Endothelial cell of umbilical vein (primary cell): Measurements from ENCODE around the gene SLC5A10. TPM values are rescaled to one million over a fixed set of nuclear protein-coding genes. Genes with fewer than 3 reads are reported as not detected.

Experiments used
- BruUV-seq: library from RNA; stranded (reverse); fragments of 400-500 nt; replicated peaks from 2 replicates; lab custom pipeline; 2021; lab: Mats Ljungman, UMichigan
- CTCF ChIA-PET: fragments of 300-600, 350-600 bp; sonication (Branson Sonifier 250); formaldehyde crosslinking; loops from one replicate; lab custom pipeline; 2021; ENCODE audit warnings: antibody characterized with exemption, inconsistent platforms; lab: Charles Lee
- POLR2A ChIA-PET: fragments of 300-600, 350-600 bp; sonication (Branson Sonifier 250); formaldehyde crosslinking; loops from one replicate; lab custom pipeline; 2021; ENCODE audit warnings: antibody characterized with exemption, inconsistent platforms; lab: Charles Lee
- DNase-seq: peaks from one replicate; pipeline ENCODE4 v3.0.0-alpha.2; 2011; ENCODE audit warnings: low read depth, low spot score
- FAIRE-seq: peaks from 2 replicates; lab custom pipeline; 2011; peaks lifted over from hg19 to GRCh38; lab: Jason Lieb, UNC
- H2AFZ ChIP-seq: 2 replicates; pipeline ENCODE4 v1.6.0; 2012; ENCODE audit warnings: low read depth, low read length, control low read depth, inconsistent platforms
- H3K27ac ChIP-seq: 2 replicates; pipeline ENCODE4 v1.5.1; 2011; ENCODE audit warnings: low read depth, mild to moderate bottlenecking, control low read depth, low read length, moderate library complexity; ENCODE audit not compliant: insufficient read depth
- H3K27me3 ChIP-seq, 2 experiments: 2 replicates each; pipeline versions ENCODE4 v1.6.0 to v1.6.1; 2011; ENCODE audit warnings: low read length in 2 of 2, mixed read lengths in 1 of 2; ENCODE audit not compliant: control insufficient read depth in 2 of 2, insufficient read depth in 2 of 2
- H3K36me3 ChIP-seq, 2 experiments: 2 replicates in 1 of 2; 3 replicates in 1 of 2; pipeline ENCODE4 v1.5.1; 2011; ENCODE audit warnings: low read length in 2 of 2, mild to moderate bottlenecking in 1 of 2, moderate library complexity in 1 of 2; ENCODE audit not compliant: control insufficient read depth in 2 of 2, insufficient read depth in 2 of 2; ENCODE audit errors: extremely low read depth in 1 of 2
- H3K4me1 ChIP-seq: 3 replicates; pipeline ENCODE4 v1.5.1; 2011; ENCODE audit warnings: mild to moderate bottlenecking, low read length; ENCODE audit not compliant: control insufficient read depth, insufficient read depth; ENCODE audit errors: extremely low read depth
- H3K4me2 ChIP-seq: 2 replicates; pipeline ENCODE4 v1.6.1; 2011; ENCODE audit warnings: low read length, control low read depth, mixed read lengths; ENCODE audit not compliant: insufficient read depth
- H3K4me3 ChIP-seq, 3 experiments: fragments of 200-600 bp in 1 of 3; sonication (generic), shearing (Covaris generic) in 1 of 3; replicated peaks in 1 of 3; 2 replicates each; pipeline ENCODE4 v1.5.1; 2011 to 2016; ENCODE audit warnings: control low read depth in 3 of 3, low read length in 3 of 3, mild to moderate bottlenecking in 2 of 3, inconsistent platforms in 1 of 3, low read depth in 1 of 3, moderate library complexity in 1 of 3; ENCODE audit not compliant: insufficient read depth in 1 of 3
- H3K79me2 ChIP-seq: 2 replicates; pipeline ENCODE4 v1.6.0; 2012; ENCODE audit warnings: low read length, inconsistent platforms; ENCODE audit not compliant: control insufficient read depth, insufficient read depth
- H3K9ac ChIP-seq: replicated peaks from 2 replicates; pipeline ENCODE3; 2011; ENCODE audit warnings: low read length, control low read depth; ENCODE audit not compliant: insufficient read depth; ENCODE audit errors: extremely low read depth
- H3K9me1 ChIP-seq: replicated peaks from 3 replicates; pipeline ENCODE4 v1.6.0; 2011; ENCODE audit warnings: mild to moderate bottlenecking, low read length; ENCODE audit not compliant: control insufficient read depth, insufficient read depth; ENCODE audit errors: extremely low read depth
- H3K9me3 ChIP-seq: replicated peaks from 2 replicates; pipeline ENCODE4 v1.5.1; 2012; ENCODE audit warnings: low read length, inconsistent platforms; ENCODE audit not compliant: control insufficient read depth, insufficient read depth
- H4K20me1 ChIP-seq: replicated peaks from 2 replicates; pipeline ENCODE3; 2011; ENCODE audit warnings: mild to moderate bottlenecking, low read length; ENCODE audit not compliant: control insufficient read depth, insufficient read depth; ENCODE audit errors: extremely low read depth
- CTCF ChIP-seq, 2 donors: IDR thresholded peaks; 1 replicate in 1 of 2; 2 replicates in 1 of 2; pipeline ENCODE4 v1.5.1; 2011; ENCODE audit warnings: low read length in 2 of 2, mild to moderate bottlenecking in 2 of 2, moderate library complexity in 2 of 2, control low read depth in 1 of 2, inconsistent platforms in 1 of 2, low read depth in 1 of 2; ENCODE audit not compliant: insufficient read depth in 1 of 2; ENCODE audit errors: extremely low read depth in 1 of 2
- EZH2 ChIP-seq: IDR thresholded peaks from 2 replicates; pipeline ENCODE4 v1.6.1; 2012; ENCODE audit warnings: borderline replicate concordance, low read depth, mild to moderate bottlenecking, moderate library complexity, low read length, inconsistent platforms; ENCODE audit not compliant: severe bottlenecking
- FOS ChIP-seq: IDR thresholded peaks from 2 replicates; pipeline ENCODE4 v1.6.1; 2011; ENCODE audit warnings: mild to moderate bottlenecking, low read length, moderate library complexity, borderline replicate concordance; ENCODE audit not compliant: insufficient read depth
- GATA2 ChIP-seq: IDR thresholded peaks from 2 replicates; pipeline ENCODE4 v1.7.0; 2011; ENCODE audit warnings: low read depth, mild to moderate bottlenecking, moderate library complexity, mixed read lengths, low read length; ENCODE audit not compliant: insufficient read length, insufficient read depth
- JUN ChIP-seq: IDR thresholded peaks from 2 replicates; pipeline ENCODE4 v1.6.1; 2011; ENCODE audit warnings: borderline replicate concordance, low read depth; ENCODE audit not compliant: insufficient read length, insufficient read depth
- MAX ChIP-seq: IDR thresholded peaks from 2 replicates; pipeline ENCODE4 v1.6.1; 2011; ENCODE audit not compliant: insufficient read depth, insufficient read length
- MYC ChIP-seq: IDR thresholded peaks from one replicate; pipeline ENCODE4 v1.6.1; 2011; ENCODE audit warnings: mild to moderate bottlenecking, low read depth, low read length
- POLR2A ChIP-seq: IDR thresholded peaks from 2 replicates; pipeline ENCODE4 v1.6.1; 2012; ENCODE audit warnings: low read depth, mild to moderate bottlenecking, control low read depth, low read length
- POLR2AphosphoS5 ChIP-seq: IDR thresholded peaks from 2 replicates; pipeline ENCODE4 v1.6.1; 2012; ENCODE audit warnings: low read depth, mild to moderate bottlenecking, control low read depth, low read length, moderate library complexity; ENCODE audit not compliant: insufficient read depth
- dilution Hi-C: fragments of 300-500 bp; cut with MboI; formaldehyde crosslinking; loops from one replicate; pipeline ENCODE4 v1.15.0; 2019; ENCODE audit warnings: low sequenced_read_pairs; ENCODE audit not compliant: extremely low pct_ligation_motif_present
- intact Hi-C: fragments of 100-400 bp; cut with micrococcal nuclease; formaldehyde crosslinking; loops from one replicate; pipeline ENCODE4 v1.10.0; 2022
- polyA plus RNA-seq, 4 experiments: library from polyadenylated mRNA; depleted of rRNA in 3 of 4; stranded (reverse) in 3 of 4; unstranded in 1 of 4; fragments of >200 nt; gene quantifications; 2 replicates each; pipeline versions ENCODE4 v1.2.1 to v1.2.3, GENCODE V29; 2011 to 2012; ENCODE audit warnings: missing spikeins in 1 of 4
- total RNA-seq: library from RNA; stranded (reverse); gene quantifications from 2 replicates; pipeline ENCODE4 v1.2.3, GENCODE V29; 2021

The SLC5A10 gene
- total and polyA plus RNA-seq, 2 donors (not counting 3 experiments of a cell fraction or from before 2014, with no cell fraction given), result not detected

GRCh38 chr17:19005137-19005773 lies 53.3 kb downstream of the SLC5A10 start:
- BruUV-seq, result TSS peak; percentile 99
- Histone ChIP-seq H3K27ac (peak overlapping the region; percentile 39), H3K4me1 (peaks cover 24% of the 10 kb centered on the region), H2AFZ (no peak overlapping the region), H3K36me3 (no peaks in the 10 kb centered on the region), H3K9me3 (no peaks in the 10 kb centered on the region), H4K20me1 (no peaks in the 10 kb centered on the region), H3K4me2 (no peak overlapping the region), H3K27me3 (no peaks in the 10 kb centered on the region), H3K9ac (peak overlapping the region; percentile 93), H3K4me3 (no peak overlapping the region), H3K79me2 (peaks cover 33% of the 10 kb centered on the region), H3K9me1 (no peaks in the 10 kb centered on the region)
- ChIA-PET POLR2A (no interaction called here), CTCF (interaction anchor here (0.9 to 4.6 kb wide), 2 partner anchors 44 to 45 kb away, joined by 3 to 35 read pairs; no protein-coding TSS in a partner anchor)
- dilution Hi-C loops (no loop called here), intact Hi-C loops (loop anchor here (2.0 kb wide), 1 partner anchor 44 kb away; no protein-coding TSS in a partner anchor)
- TF ChIP-seq CTCF (IDR thresholded peaks at IDR 0.05; ENCODE audit: extremely low read depth in 1 of 2, insufficient read depth in 1 of 2, low read depth in 1 of 2, low read length in 2 of 2), result no peak
- no peak for TF ChIP-seq POLR2AphosphoS5
- TF ChIP-seq JUN, result no peak
- TF ChIP-seq MAX, result no peak
- no peak for TF ChIP-seq EZH2
- TF ChIP-seq MYC, result no peak
- no peak for TF ChIP-seq GATA2
- TF ChIP-seq FOS, result no peak
- TF ChIP-seq POLR2A, result no peak
- FAIRE-seq (no peak), DNase-seq (no peak)
